HL-60 (cell line): ENCODE measurements around the gene GPR153.

Source experiments
- GABPA ChIP-seq: IDR thresholded peaks from 2 replicates; pipeline ENCODE4 v1.6.1; 2012; ENCODE audit warnings: low read depth
- POLR2AphosphoS5 ChIP-seq: IDR thresholded peaks from 2 replicates; pipeline ENCODE4 v1.6.1; 2012; ENCODE audit warnings: low read depth
- SPI1 ChIP-seq: IDR thresholded peaks from 2 replicates; pipeline ENCODE4 v1.6.1; 2012; ENCODE audit warnings: low read depth, mild to moderate bottlenecking, borderline replicate concordance
- TF ChIP-seq, protein P1 (sequence below): IDR thresholded peaks from one replicate; pipeline ENCODE4 v1.5.1; 2011; ENCODE audit warnings: low read length, control low read depth, inconsistent platforms; ENCODE audit not compliant: insufficient read depth
- TF ChIP-seq, protein P2 (sequence below): IDR thresholded peaks from 2 replicates; pipeline ENCODE4 v1.6.1; 2012; ENCODE audit warnings: low read depth; ENCODE audit not compliant: insufficient replicate concordance

DNA sequence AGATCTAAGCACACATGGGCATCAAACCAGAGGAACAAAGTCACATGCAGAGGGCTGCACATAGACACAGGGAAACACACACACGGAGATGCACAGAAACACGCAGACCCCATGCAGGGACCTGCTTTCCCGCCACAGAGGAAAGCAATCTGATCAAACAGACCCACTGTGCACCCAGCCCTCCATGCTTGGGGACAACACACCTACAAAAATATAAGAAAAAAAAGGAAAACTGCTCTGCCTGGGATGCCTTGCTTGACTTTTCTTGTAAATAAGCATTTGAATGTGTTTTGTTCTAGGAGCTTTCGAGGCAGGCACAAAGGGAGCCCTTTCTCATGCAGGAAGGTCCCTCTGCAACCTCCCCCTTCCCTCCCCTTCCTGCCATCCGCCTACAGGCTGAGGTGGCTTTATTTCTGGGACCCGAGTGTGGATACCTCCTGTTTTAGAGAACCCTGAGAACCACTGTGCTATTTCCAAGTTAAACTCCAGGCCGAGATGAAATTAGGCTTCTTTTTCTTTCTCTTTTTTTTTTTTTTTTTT is 21.6 kb downstream of the GPR153 start:
- TF ChIP-seq, protein P1, sequence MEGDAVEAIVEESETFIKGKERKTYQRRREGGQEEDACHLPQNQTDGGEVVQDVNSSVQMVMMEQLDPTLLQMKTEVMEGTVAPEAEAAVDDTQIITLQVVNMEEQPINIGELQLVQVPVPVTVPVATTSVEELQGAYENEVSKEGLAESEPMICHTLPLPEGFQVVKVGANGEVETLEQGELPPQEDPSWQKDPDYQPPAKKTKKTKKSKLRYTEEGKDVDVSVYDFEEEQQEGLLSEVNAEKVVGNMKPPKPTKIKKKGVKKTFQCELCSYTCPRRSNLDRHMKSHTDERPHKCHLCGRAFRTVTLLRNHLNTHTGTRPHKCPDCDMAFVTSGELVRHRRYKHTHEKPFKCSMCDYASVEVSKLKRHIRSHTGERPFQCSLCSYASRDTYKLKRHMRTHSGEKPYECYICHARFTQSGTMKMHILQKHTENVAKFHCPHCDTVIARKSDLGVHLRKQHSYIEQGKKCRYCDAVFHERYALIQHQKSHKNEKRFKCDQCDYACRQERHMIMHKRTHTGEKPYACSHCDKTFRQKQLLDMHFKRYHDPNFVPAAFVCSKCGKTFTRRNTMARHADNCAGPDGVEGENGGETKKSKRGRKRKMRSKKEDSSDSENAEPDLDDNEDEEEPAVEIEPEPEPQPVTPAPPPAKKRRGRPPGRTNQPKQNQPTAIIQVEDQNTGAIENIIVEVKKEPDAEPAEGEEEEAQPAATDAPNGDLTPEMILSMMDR, result no peak
- TF ChIP-seq POLR2AphosphoS5 (no peak), SPI1 (no peak), GABPA (no peak)
- TF ChIP-seq, protein P2, sequence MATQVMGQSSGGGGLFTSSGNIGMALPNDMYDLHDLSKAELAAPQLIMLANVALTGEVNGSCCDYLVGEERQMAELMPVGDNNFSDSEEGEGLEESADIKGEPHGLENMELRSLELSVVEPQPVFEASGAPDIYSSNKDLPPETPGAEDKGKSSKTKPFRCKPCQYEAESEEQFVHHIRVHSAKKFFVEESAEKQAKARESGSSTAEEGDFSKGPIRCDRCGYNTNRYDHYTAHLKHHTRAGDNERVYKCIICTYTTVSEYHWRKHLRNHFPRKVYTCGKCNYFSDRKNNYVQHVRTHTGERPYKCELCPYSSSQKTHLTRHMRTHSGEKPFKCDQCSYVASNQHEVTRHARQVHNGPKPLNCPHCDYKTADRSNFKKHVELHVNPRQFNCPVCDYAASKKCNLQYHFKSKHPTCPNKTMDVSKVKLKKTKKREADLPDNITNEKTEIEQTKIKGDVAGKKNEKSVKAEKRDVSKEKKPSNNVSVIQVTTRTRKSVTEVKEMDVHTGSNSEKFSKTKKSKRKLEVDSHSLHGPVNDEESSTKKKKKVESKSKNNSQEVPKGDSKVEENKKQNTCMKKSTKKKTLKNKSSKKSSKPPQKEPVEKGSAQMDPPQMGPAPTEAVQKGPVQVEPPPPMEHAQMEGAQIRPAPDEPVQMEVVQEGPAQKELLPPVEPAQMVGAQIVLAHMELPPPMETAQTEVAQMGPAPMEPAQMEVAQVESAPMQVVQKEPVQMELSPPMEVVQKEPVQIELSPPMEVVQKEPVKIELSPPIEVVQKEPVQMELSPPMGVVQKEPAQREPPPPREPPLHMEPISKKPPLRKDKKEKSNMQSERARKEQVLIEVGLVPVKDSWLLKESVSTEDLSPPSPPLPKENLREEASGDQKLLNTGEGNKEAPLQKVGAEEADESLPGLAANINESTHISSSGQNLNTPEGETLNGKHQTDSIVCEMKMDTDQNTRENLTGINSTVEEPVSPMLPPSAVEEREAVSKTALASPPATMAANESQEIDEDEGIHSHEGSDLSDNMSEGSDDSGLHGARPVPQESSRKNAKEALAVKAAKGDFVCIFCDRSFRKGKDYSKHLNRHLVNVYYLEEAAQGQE, result no peak
